Measurements from ENCODE around the gene TMEM269.
"Not testable (repeated sequence)": the region's sequence is repeated elsewhere in the genome, so short reads cannot be mapped to it uniquely, and the experiment has no call there.

TMEM269 gene

GRCh38 chr1:42748021-42748420, 36.8 kb upstream of the TMEM269 start:
- no peak for DNase-seq (ENCODE audit: low read depth in 2 of 2)

DNA sequence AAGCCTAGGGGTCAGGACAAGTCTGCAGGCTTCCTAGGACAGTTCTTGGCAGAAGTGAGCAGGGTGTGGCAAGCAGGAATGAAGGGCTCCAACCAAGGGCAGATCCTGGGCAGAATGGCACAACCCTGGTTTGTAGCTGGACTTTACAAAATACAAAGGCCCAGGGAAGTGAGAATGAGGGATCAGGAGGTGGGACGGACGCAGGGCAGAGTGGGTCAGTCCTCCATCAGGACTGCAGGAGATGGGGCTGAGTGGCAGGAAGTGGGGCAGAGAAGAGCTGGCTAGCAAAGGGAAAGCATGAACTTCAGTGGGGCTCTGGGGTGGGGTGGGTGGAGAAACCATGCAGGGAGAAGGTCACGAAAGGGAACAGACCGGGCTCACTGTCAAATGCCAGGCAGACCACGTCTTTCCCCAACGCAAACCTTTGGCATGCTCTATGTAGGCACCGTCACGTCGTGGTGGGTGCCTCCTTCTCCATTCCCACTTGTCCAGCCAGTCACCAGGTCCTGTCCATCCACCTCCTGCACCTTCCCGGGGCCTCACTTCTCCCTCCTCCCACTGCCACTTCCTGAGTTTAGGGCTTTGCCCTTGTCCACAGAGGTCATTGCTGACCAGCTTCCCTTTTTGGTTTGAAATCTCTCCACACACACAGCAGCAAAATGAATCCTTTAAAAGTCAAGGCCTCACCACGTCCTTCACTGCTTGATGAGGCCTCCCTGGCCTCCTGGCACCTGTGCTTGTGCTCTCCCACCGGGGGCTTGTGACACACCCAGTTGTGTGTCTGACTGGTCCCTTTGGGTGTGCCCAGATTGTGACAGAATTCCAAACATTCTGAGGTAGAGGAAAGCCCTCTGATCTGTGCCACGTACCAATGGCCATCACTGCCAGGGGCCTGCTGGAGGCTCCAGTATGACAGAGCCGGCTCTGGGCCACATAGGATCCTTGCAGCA, 36.1 kb upstream of the TMEM269 start:
- DNase-seq (ENCODE audit: low read depth in 2 of 2) = no peak

GRCh38 chr1:42750041-42750440, 34.8 kb upstream of the TMEM269 start:
- no peak for DNase-seq (ENCODE audit: low read depth in 2 of 2)

DNA sequence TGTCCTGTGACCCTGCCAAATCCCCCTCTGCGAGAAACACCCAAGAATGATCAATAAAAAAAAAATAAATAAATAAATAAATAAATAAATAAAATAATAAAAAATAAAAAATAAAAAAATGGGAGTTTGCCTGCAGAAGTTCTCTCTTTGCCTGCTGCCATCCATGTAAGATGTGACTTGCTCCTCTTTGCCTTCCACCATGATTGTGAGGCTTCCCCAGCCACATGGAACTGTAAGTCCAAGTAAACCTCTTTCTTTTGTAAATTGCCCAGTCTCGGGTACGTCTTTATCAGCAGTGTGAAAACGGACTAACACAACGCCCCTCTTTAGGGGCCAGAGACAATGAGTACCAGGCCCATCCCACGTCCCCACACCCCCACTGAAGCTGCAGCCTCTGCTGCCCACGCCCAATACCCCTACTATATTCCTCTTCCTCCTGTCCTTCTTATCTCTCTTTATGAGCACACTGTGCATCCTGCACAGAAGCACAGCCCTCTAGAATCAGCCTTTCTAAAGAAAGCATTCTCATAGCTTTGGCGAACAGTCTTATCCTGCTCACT, 33.2 kb upstream of the TMEM269 start:
- DNase-seq (ENCODE audit: low read depth in 2 of 2) = not testable (repeated sequence)

DNA sequence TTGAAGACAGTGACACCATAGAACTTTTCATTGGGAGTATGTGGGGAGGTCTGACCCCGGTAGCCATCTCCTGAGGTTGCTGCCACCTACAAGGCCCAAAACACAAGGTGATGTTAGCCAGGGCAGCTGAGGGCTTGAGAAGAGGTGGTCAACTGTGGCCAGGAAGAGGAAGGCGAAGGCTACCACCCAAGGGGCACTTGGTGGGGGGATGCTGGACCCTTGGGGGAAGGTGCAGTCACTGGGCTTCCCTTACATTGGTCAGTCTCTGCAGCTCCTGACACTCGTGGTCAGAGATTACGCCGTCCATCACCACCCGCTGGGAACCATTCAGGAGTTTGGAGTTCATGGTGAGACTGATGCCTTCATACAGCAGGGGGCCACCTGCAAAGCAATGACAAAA, 32.5 kb upstream of the TMEM269 start:
- no peak for DNase-seq (ENCODE audit: low read depth in 2 of 2)

DNA sequence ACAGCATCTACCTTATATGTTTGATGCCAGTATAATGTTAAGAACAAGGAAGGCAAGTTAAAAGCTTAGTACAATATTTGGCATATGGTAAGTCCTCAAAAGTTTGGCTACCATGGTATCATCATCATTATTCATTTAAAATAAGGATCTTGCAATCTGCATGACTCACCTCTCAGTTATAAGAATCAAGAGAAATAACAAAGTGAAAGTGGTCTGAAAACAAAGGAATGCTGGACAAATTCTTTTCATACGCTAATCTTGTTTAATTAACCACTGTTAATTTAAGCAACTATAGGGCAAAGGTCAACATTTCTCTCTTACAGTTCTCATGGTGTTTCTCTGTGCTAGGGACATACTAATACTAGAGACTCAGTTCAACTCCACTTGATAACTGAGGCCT, 31.7 kb upstream of the TMEM269 start:
- DNase-seq (ENCODE audit: low read depth in 2 of 2) = no peak

DNA sequence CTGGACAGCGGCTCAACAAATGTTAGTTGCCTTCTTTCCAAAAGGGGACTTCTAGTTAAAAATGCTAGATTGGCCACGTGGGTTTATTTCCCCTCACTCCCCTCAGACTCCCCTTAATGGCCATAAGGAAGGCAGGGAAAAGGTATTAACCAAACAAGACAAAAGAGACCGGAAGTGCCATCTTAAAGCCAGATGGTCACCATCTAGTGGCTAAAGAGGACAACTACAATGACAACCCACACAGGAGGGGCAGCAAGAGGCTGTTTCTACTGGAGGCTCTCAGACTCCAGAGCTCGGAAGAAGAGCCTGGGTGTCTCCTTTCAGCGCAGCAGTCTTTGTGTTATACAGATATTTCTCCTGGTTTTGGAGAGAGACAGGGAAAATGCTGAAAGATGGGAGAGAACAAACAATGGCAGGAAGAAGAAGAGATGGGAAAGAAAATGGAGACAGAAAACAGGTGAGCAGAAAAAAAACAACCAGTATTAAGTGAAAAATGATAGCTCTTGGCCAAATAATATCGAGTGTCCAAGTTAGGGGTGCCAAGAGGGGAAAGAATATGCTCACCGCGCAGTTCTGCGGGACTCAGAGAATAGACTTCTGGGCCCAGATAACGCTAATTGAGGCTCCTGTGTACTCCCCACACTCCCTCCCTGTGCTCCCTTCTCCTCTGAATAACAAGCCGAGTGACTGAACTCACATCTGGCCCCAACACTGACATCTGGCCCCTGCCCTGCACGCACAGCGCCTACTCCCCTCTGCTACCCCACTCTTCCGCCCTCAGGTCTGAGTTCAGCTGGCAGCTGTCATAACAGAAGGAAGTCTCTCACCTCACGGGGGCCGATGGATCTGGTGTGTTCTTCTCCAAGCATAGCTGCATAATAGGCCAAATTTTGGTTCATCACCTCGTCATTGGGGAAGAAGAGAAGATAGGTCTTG, 27.6 kb upstream of the TMEM269 start:
- DNase-seq (ENCODE audit: low read depth in 2 of 2) = no peak

DNA sequence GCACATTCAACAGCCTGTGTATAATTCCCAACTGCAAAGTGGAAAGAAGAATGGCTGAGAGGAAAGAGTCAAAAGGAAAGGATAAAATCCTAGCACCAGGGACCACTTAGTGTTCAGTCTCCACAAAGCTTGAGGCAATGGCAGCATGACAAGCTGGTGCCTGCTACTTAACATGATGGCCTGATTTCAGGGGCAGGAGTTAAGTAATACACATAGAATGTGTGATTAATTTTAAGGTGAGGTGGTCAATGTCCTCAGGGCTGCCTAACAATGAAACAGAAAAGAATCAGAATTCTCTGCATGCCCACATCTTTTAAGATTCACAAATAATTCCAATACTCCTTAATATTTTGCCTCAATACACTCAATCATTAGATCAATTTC, 26.9 kb upstream of the TMEM269 start:
- DNase-seq (ENCODE audit: low read depth in 2 of 2) = no peak

DNA sequence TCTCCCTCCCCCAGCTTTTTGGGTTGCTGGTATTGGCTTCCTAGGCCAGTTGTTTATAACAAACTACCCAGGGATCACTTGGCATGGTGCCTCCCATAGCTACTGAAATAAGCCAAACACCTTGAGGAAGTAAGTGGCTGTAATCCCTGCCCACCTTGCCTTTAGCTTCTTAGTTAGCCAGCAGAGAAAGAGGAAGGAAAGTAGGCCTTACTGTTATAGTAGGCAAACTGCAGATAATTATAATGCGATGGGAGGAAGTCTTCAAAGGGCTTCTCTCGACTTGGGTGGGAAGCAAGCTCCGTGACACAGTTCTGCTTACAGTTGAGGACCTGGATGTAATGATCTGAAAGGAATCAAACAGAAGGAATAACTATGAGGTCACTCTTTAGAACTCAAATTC, 26.1 kb upstream of the TMEM269 start:
- no peak for DNase-seq (ENCODE audit: low read depth in 2 of 2)

DNA sequence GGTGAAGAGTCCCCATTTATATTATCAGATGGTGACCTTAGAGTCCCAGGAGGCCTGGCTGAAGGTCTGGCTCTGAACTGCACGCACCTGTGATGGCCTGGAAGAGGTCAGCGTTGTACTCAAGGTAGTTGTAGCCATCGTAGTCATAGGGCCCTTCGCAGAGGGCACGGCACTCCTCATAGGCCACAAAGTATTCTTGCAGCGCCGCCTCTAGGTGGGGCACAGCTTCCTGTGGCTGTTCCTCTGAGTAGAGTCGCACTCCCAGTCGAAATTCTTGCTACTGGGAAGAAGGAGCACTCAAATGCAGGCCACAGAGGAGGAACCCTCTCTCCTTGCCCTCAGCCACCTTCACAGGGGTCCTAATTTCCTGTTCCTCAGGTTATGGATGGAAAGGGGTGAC, 25.7 kb upstream of the TMEM269 start:
- DNase-seq (ENCODE audit: low read depth in 2 of 2) = no peak

DNA sequence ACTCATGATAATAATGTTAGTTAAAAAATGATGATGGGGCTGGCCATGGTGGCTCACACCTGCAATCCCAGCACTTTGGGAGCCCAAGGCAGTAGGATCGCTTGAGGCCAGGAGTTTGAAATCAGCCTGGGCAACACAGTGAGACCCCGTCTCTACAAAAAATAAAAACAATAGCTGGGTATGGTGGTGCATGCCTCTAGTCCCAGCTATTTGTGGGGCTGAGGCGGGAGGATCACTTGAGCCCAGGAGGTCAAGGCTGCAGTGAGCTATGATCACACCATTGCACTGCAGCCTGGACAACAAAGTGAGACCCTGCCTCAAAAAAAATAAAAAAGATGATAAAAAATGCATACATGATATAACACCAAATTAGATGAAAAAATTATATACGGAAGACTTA, 23.2 kb upstream of the TMEM269 start:
- DNase-seq (ENCODE audit: low read depth in 2 of 2) = no peak

- no peak for DNase-seq (ENCODE audit: low read depth in 2 of 2)
These were observed 22.5 kb upstream of the TMEM269 start for GRCh38 chr1:42762269-42762668.

DNA sequence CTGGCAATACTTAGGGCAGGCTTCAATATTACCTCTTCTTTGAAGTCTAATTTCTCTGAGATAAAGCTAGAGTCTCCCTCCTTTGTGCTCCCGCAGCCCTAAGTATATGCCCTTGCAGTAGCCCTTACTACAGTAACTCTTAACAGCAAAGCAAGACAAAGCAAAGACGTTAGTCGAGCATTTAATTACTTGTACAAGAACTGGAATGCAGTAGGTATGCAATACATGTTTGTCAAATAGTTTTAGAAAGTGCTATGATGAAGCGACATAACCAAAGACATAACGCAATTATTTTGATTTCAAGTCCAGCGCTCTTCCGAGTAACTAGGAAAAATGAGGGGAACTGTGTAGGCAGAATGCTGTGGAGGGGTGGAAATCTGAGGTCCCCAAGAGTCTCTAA, 19.5 kb upstream of the TMEM269 start:
- DNase-seq (ENCODE audit: low read depth in 2 of 2) = no peak

DNA sequence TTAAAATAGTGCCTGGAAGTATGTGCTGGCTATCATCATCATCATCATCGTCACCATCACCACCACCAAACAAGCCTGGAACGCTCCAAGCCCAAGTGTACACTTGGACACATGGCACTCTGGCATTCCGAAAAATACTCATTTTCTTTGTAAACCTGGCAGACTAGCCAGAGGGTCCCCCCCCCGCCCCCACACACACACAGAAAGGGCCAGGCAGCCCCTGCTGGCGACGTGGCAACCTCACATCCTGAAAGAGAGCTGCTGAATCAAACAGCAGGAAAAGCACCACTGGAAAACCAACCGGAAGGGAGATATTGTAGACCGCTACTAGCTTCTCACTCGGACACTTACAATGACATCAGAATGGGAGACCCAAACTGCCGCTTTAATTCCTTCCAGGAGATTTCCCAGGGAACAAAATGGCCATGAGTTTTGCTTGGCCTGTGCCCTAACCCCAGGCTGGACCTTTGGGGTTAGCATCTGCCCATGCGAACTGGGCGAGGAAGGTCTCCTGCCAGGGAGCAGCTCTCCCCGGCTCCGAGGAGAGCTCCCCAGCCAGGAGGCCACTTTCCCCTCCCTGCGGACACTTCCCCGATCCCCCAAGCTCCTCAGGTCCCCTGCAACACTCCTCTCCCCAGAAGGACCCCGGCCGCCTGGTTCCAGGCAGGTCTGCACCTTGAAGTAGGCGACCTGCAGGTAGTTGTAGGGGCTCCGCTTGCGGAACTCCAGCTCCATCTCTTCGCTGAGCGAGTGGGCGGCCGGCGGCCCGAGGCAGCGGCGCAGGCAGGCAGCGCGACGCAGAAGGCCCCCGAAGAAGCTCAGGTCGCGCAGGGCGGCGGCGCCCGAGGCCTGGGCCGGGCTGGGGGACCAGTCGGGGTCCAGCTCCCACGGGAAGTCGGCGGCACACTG, 18.7 kb upstream of the TMEM269 start:
- peak; percentile 31 to 51 for DNase-seq (ENCODE audit: low read depth in 2 of 2)

GRCh38 chr1:42766741-42767509, 17.9 kb upstream of the TMEM269 start, which contains the start of the genes C1orf50 and P3H1:
C1orf50 (plus strand) TSS chr1:42767249; CDS start chr1:42767312, 63 bp downstream.
P3H1 (minus strand) TSS chr1:42767028; CDS start chr1:42766971, 57 bp downstream.
- peak; percentile 98 to 99 for DNase-seq (ENCODE audit: low read depth in 2 of 2)

DNA sequence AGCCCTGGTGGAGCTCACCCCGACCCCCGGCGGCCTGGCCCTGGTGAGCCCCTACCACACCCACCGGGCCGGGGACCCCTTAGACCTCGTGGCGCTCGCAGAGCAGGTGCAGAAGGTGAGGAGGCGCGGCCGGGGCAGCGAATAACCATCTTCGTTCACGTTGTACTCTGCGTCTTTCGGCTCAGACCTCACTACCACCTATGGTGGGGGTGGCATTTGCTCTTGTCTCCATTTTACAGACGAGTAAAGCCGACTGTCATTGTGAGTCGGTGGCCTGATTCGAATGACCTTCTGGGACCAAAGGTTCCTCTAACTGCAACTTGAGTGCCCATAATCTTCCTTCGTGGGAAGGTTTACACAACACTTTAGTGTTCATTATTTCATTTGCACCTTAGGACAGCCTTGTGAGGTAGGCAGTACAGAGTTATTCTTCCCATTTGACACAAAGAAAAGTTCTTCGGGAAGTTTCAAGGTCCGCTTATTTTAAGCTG, 17.2 kb upstream of the TMEM269 start:
- DNase-seq (ENCODE audit: low read depth in 2 of 2) = no peak

- DNase-seq (ENCODE audit: low read depth in 2 of 2) = no peak
These were observed 16.6 kb upstream of the TMEM269 start for GRCh38 chr1:42768172-42768571.

DNA sequence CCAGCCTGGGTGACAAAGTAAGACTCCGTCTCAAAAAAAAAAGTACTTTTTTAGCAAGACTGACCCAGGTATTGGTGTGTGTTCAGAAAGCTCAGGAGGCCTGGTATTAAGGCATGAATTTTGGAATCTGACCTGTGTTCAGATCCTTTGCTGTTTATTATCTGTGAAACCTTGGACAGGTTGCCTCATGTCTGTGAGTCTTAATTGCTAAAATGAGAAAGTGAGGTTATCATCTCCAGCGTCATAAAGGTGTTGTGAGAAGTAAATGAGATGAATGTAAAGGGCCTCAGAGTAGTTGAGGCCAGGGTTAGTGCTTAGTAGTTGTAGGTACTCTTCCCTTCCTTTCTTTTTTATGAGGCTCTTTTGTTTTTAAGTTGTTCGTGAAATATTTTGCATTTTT, 15.0 kb upstream of the TMEM269 start:
- DNase-seq (ENCODE audit: low read depth in 2 of 2) = no peak

DNA sequence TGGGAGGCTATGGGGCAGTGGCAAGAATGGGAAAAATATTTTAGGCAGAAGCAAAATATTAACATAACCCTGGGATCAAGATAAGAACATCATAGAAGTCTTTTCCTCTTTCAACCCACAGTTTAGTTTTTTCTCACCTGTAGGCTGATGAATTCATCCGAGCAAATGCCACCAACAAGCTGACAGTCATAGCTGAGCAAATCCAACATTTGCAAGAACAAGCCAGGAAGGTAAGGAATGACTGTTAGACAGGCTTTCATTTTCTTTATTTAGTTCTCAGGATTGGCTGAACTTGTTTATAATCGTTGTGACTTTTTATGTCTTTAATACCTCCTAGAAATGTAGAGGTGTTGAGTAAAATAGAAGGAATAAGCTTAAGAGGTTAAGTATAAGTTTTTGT, 11.4 kb upstream of the TMEM269 start:
- no peak for DNase-seq (ENCODE audit: low read depth in 2 of 2)

DNA sequence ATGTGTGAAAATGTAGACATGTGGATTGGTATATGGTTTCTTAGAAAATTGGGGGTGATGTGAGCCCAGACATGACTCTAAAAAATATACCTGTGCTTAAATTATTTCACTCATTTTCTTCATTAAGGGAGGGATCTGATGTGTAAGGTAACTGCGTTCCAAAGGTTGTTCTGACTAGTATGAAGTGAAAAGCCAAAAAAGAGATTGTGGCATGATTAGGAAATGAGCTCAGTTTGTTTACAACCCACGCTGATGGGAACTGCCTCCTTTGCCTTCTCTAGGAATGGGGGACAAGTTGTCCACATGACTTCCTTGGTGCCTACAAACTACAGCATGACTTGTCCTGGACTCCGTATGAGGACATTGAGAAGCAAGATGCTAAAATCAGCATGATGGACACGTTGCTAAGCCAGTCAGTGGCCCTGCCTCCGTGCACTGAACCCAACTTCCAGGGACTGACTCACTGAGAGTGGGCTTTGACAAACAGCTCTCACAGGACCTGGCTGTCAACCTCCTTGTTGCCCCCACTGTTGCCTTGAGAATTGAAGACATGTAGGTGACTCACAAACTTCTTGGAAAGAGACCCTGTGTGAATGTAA, 9.8 kb upstream of the TMEM269 start:
- no peak for DNase-seq (ENCODE audit: low read depth in 2 of 2)
